Small intestine (tissue), 7 donors: Measurements from ENCODE around the gene STXBP6. TPM values are rescaled to one million over a fixed set of nuclear protein-coding genes. Genes with fewer than 3 reads are reported as not detected.
A peak's percentile ranks its signal among the peaks of the same experiment; 100 is the strongest.

ENCODE experiments used
- DNase-seq, 2 donors: peaks; one replicate each; pipeline versions ENCODE4 v3.0.0 to v3.0.0-alpha.2; 2013
- FAIRE-seq: peaks from 2 replicates; lab custom pipeline; 2012; peaks lifted over from hg19 to GRCh38; lab: Jason Lieb, UNC
- H3K27ac ChIP-seq, 3 donors: one replicate each; pipeline ENCODE4 v1.5.1; 2013; ENCODE audit warnings: low read length in 2 of 3, mild to moderate bottlenecking in 2 of 3, control low read depth in 1 of 3, inconsistent platforms in 1 of 3, low read depth in 1 of 3, moderate library complexity in 1 of 3
- H3K27me3 ChIP-seq, 3 donors: one replicate each; pipeline ENCODE4 v1.6.1; 2013; ENCODE audit warnings: low read length in 3 of 3, inconsistent platforms in 1 of 3; ENCODE audit not compliant: control insufficient read depth in 3 of 3, insufficient read depth in 3 of 3
- H3K36me3 ChIP-seq, 3 donors: one replicate each; pipeline ENCODE4 v1.6.1; 2013; ENCODE audit warnings: low read length in 3 of 3, inconsistent platforms in 1 of 3, low read depth in 1 of 3, mild to moderate bottlenecking in 1 of 3, moderate library complexity in 1 of 3; ENCODE audit not compliant: control insufficient read depth in 3 of 3, insufficient read depth in 2 of 3
- H3K4me1 ChIP-seq, 3 donors: one replicate each; pipeline ENCODE4 v1.6.1; 2013; ENCODE audit warnings: low read length in 2 of 3, inconsistent platforms in 1 of 3, low read depth in 1 of 3, mild to moderate bottlenecking in 1 of 3, moderate library complexity in 1 of 3; ENCODE audit not compliant: control insufficient read depth in 3 of 3, insufficient read depth in 2 of 3
- H3K4me3 ChIP-seq, 3 donors: one replicate each; pipeline ENCODE4 v1.5.1; 2013; ENCODE audit warnings: low read length in 3 of 3, control low read depth in 1 of 3, inconsistent platforms in 1 of 3, low read depth in 1 of 3, mild to moderate bottlenecking in 1 of 3, moderate library complexity in 1 of 3
- H3K9me3 ChIP-seq, 2 donors: one replicate each; pipeline ENCODE4 v1.6.1; 2013; ENCODE audit warnings: low read depth in 1 of 2, low read length in 1 of 2; ENCODE audit not compliant: control insufficient read depth in 2 of 2, insufficient read depth in 1 of 2
- WGBS, 3 donors: extraction: QIAGEN DNeasy Blood & Tissue Kit; methylation state at CpG; one replicate each; pipeline ENCODE4 v1.1.7; 2013; 5-methylcytosine and 5-hydroxymethylcytosine counted together
- polyA plus RNA-seq, 4 donors: library from polyadenylated mRNA; stranded (reverse) in 3 of 4; unstranded in 1 of 4; fragments of 200-250 nt in 3 of 4; fragments of 120-200 nt in 1 of 4; gene quantifications; one replicate each; pipeline versions ENCODE4 v1.2.1 to v1.2.3, GENCODE V29; 2013
- donor health status: healthy with polysubstance abuse.
- donor health status: control.
- donor health status: control.
- donor health status: Bipolar disorder and iron deficiency.
- donor health status: healthy.

STXBP6 gene
- polyA plus RNA-seq, 4 donors = 12.7 to 53.7 (median 24.0) TPM

GRCh38 chr14:25019892-25020291, 30.1 kb downstream of the STXBP6 start:
- Histone ChIP-seq H3K9me3 (no peaks in the 10 kb centered on the region), H3K36me3 (no peaks in the 10 kb centered on the region), H3K27ac (no peak overlapping the region), H3K27me3 (no peaks in the 10 kb centered on the region), H3K4me3 (no peak overlapping the region), H3K4me1 (peaks cover 0 to 5% (median 0%) of the 10 kb centered on the region in 3 donors)
- DNase-seq (no peak), FAIRE-seq (no peak)
- 50 to 65% (median 53%) methylated on average over 1 of the region's 1 CpG for WGBS, 3 donors

GRCh38 chr14:25017562-25017961, 32.4 kb downstream of the STXBP6 start:
- Histone ChIP-seq H3K4me3 (no peak overlapping the region), H3K36me3 (no peaks in the 10 kb centered on the region), H3K4me1 (peaks cover 0 to 12% (median 0%) of the 10 kb centered on the region in 3 donors), H3K27me3 (no peaks in the 10 kb centered on the region), H3K27ac (no peak overlapping the region), H3K9me3 (no peaks in the 10 kb centered on the region)
- no peak for FAIRE-seq
- no peak for DNase-seq
- WGBS, 3 donors = 86 to 95% (median 93%) methylated on average over 2 of the region's 2 CpGs

DNA sequence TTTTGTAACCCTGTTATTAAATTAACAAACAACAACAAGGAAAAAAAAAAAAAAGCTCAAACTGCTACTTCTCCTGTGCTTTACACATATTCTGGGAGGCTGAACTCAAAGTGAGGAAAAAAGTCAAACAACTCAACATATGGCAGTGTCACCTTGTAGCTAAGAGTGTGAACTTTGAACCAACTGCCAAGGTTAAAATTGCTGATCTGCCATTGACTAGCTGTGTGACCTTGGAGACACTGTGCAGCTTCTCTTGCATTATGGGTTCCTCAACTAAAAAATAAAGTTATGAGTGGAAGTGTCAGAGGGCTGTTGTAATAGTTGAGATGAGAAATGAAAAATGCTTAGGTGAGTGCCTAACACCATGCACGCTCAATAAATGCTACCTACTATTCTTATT, 34.2 kb downstream of the STXBP6 start:
- no peaks in the 10 kb centered on the region for H3K27me3 ChIP-seq
- FAIRE-seq (no peak), DNase-seq (peak in 1 of 2 donors; percentile 35)
- peaks cover 0 to 17% (median 0%) of the 10 kb centered on the region in 3 donors for H3K4me1 ChIP-seq
- no peak overlapping the region for H3K27ac ChIP-seq
- H3K9me3 ChIP-seq = no peaks in the 10 kb centered on the region
- 87 to 100% (median 91%) methylated on average over 1 of the region's 1 CpG for WGBS, 3 donors
- H3K36me3 ChIP-seq = no peaks in the 10 kb centered on the region
- H3K4me3 ChIP-seq = no peak overlapping the region

DNA sequence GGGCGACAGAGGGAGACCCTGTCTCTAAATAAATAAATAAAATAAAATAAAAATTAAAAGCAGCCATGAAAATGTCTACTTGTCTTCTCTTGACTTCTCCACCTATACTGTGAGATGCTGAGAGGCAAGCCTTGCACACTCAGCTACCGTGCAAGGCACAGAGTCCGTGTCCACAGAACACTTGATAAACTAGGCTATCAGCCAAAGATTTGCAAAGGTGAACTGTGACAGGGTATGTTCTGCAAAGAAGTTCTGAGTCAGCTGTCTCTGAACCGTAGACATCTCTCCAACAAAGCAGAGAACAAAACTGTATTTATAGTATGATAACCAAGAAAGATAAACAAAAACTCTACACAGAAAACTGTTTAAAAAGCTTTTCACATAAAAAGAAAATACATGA, 35.5 kb downstream of the STXBP6 start:
- H3K27me3 ChIP-seq = no peaks in the 10 kb centered on the region
- H3K36me3 ChIP-seq = no peaks in the 10 kb centered on the region
- DNase-seq = peak; percentile 75 to 91
- no peak overlapping the region for H3K4me3 ChIP-seq
- no peaks in the 10 kb centered on the region for H3K9me3 ChIP-seq
- peaks cover 0 to 20% (median 4%) of the 10 kb centered on the region in 3 donors for H3K4me1 ChIP-seq
- peak overlapping the region in 1 of 3 donors; percentile 43 for H3K27ac ChIP-seq
- WGBS, 3 donors = 27 to 44% (median 35%) methylated on average over 4 of the region's 4 CpGs
- peak; percentile 61 for FAIRE-seq

- no peaks in the 10 kb centered on the region for H3K9me3 ChIP-seq
- H3K4me3 ChIP-seq = no peak overlapping the region
- H3K36me3 ChIP-seq = no peaks in the 10 kb centered on the region
- DNase-seq (no peak), FAIRE-seq (no peak)
- peaks cover 0 to 32% (median 4%) of the 10 kb centered on the region in 3 donors for H3K4me1 ChIP-seq
- H3K27me3 ChIP-seq = no peaks in the 10 kb centered on the region
- WGBS, 3 donors = 30 to 65% (median 57%) methylated on average over 1 of the region's 1 CpG
- H3K27ac ChIP-seq = no peak overlapping the region
Measured at GRCh38 chr14:25011095-25011494, 38.9 kb downstream of the STXBP6 start.

DNA sequence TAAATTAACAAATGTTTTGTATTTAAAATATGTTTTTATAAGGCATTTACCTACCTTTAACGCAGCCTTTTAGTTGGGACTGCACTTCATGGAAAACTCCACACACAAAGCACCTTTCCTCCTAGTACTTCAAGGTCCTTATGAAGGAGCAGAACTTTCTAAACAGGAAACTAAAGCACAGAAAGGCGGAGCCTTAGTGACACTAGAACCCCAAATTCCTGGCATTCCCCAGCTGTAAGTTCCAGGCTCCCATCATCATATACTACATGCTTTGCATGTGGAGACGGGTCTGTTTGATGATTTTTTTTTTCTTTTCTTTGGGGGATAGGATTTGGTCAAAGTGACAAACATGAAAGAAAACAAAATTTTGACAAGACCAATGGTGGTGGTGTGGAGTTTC, 39.5 kb downstream of the STXBP6 start:
- H3K4me1 ChIP-seq = peaks cover 0 to 31% (median 4%) of the 10 kb centered on the region in 3 donors
- DNase-seq (no peak), FAIRE-seq (no peak)
- H3K9me3 ChIP-seq = no peaks in the 10 kb centered on the region
- no peak overlapping the region for H3K4me3 ChIP-seq
- 85 to 93% (median 89%) methylated on average over 3 of the region's 3 CpGs for WGBS, 3 donors
- no peaks in the 10 kb centered on the region for H3K27me3 ChIP-seq
- no peaks in the 10 kb centered on the region for H3K36me3 ChIP-seq
- no peak overlapping the region for H3K27ac ChIP-seq

DNA sequence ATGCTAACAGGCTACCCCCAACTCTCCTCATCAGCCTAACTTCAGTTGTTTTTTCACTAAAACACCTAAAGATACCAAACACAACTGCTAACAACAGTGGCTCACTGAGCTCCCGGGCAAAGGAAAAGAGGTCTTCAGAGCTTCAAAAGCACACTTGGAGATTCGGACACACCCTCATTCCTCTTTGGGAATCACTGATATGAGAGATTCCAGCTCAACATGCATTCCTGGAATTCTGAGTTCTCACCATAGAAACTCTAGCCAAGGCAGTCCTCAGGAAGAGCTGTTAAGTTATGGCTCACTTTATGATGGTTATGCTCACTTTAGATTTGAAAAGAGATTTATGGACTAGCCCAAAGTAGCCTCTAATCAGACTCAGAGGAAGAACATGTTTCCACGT, 40.1 kb downstream of the STXBP6 start:
- DNase-seq (peak in 1 of 2 donors; percentile 53), FAIRE-seq (no peak)
- H3K4me1 ChIP-seq = peaks cover 0 to 27% (median 4%) of the 10 kb centered on the region in 3 donors
- 54 to 60% (median 59%) methylated on average over 3 of the region's 3 CpGs for WGBS, 3 donors
- H3K9me3 ChIP-seq = no peaks in the 10 kb centered on the region
- H3K27ac ChIP-seq = peak overlapping the region in 1 of 3 donors; percentile 25
- H3K27me3 ChIP-seq = no peaks in the 10 kb centered on the region
- H3K36me3 ChIP-seq = no peaks in the 10 kb centered on the region
- H3K4me3 ChIP-seq = no peak overlapping the region

DNA sequence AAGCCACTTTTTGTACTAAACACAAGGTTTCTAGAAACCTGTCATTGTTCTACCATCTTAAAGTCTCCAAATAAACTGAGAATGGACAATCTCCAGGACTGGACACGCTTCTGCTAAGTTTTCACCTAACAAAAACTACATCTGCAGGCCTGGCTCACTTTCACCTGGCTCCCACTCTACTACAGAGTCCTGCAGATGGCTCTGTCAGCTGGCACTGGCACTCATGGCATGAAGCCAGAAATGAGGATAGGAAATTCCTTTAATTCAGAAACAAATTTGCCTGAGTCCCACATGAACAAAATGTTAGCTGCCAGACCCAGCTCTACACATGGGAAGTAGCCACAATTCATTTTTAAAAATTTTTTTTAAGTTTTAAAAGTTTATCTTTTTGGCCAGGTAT, 42.1 kb downstream of the STXBP6 start:
- Histone ChIP-seq H3K27me3 (no peaks in the 10 kb centered on the region), H3K9me3 (no peaks in the 10 kb centered on the region), H3K4me3 (no peak overlapping the region), H3K27ac (peak overlapping the region in 1 of 3 donors; percentile 69), H3K36me3 (no peaks in the 10 kb centered on the region), H3K4me1 (peaks cover 0 to 30% (median 4%) of the 10 kb centered on the region in 3 donors)
- FAIRE-seq = no peak
- no peak for DNase-seq
- WGBS, 3 donors = 70 to 88% (median 84%) methylated on average over 1 of the region's 1 CpG
